HCT116 (cell line): ENCODE data around the gene PHKG2.

Experiments used
- CTCF ChIP-seq, 3 experiments: fragments of 200-600 bp in 1 of 3; sonication (generic) in 1 of 3; IDR thresholded peaks in 2 of 3; conservative IDR thresholded peaks in 1 of 3; 2 replicates each; pipeline ENCODE4 v1.5.1; 2012 to 2017; ENCODE audit warnings: low read depth in 2 of 3, low read length in 2 of 3, antibody characterized with exemption in 1 of 3, borderline replicate concordance in 1 of 3, control low read depth in 1 of 3, mild to moderate bottlenecking in 1 of 3, mixed read lengths in 1 of 3, mixed run types in 1 of 3, moderate library complexity in 1 of 3; ENCODE audit not compliant: insufficient read depth in 1 of 3
- TCF7L2 ChIP-seq: IDR thresholded peaks from 2 replicates; pipeline ENCODE4 v1.7.0; 2011; ENCODE audit warnings: borderline replicate concordance, inconsistent platforms; ENCODE audit not compliant: insufficient read depth, insufficient read length; ENCODE audit errors: extremely low read depth

- TF ChIP-seq TCF7L2 (no peak), CTCF (IDR thresholded peaks at IDR 0.05 in 2 of 3, conservative IDR thresholded peaks at IDR 0.05 in 1 of 3; ENCODE audit: borderline replicate concordance in 1 of 3, insufficient read depth in 1 of 3, low read depth in 2 of 3, low read length in 2 of 3) (no peak)
These were observed 8.5 kb downstream of the PHKG2 start for GRCh38 chr16:30756781-30757100.
